Thyroid gland (tissue), 4 donors: Measurements from ENCODE around the gene SLC41A1. TPM values are rescaled to one million over a fixed set of nuclear protein-coding genes. Genes with fewer than 3 reads are reported as not detected.
"Not testable (repeated sequence)": the region's sequence is repeated elsewhere in the genome, so short reads cannot be mapped to it uniquely, and the experiment has no call there.

ENCODE experiments used
- DNase-seq, 2 donors: peaks; one replicate each; pipeline ENCODE4 v3.0.0-alpha.2; 2019
- H3K27ac ChIP-seq, 3 donors: fragments of 200-600 bp; sonication (generic); 1 replicate in 2 of 3; 2 replicates in 1 of 3; pipeline ENCODE4 v1.5.1; 2016 to 2019; ENCODE audit warnings: mild to moderate bottlenecking in 1 of 3, moderate library complexity in 1 of 3
- H3K27me3 ChIP-seq: fragments of 200-600 bp; sonication (generic); one replicate; pipeline ENCODE4 v1.5.1; 2019
- H3K36me3 ChIP-seq, 2 donors: fragments of 200-600 bp; sonication (generic); one replicate each; pipeline ENCODE4 v1.5.1; 2016 to 2019
- H3K4me1 ChIP-seq, 2 donors: fragments of 200-600 bp; sonication (generic); one replicate each; pipeline ENCODE4 v1.5.1; 2017 to 2019
- H3K4me3 ChIP-seq, 3 donors: fragments of 200-600 bp; sonication (generic); replicated peaks in 1 of 3; 1 replicate in 2 of 3; 2 replicates in 1 of 3; pipeline ENCODE4 v1.5.1; 2016; ENCODE audit warnings: mild to moderate bottlenecking in 1 of 3
- H3K9me3 ChIP-seq: fragments of 200-600 bp; sonication (generic); one replicate; pipeline ENCODE4 v1.5.1; 2017
- POLR2A ChIP-seq, 2 donors: fragments of 450-650 bp; IDR thresholded peaks; one replicate each; pipeline ENCODE4 v1.6.1; 2017; ENCODE audit warnings: antibody characterized with exemption in 2 of 2, mild to moderate bottlenecking in 2 of 2, moderate library complexity in 1 of 2
- WGBS, 2 donors: methylation state at CpG; one replicate each; pipeline ENCODE4 v1.1.5; 2017; 5-methylcytosine and 5-hydroxymethylcytosine counted together
- intact Hi-C: fragments of 100-400 bp; cut with DNase I; formaldehyde crosslinking; loops from one replicate; pipeline ENCODE4 v1.15.1; 2023
- total RNA-seq, 4 donors: library from RNA; depleted of rRNA; stranded (reverse); fragments of >200 nt; gene quantifications; one replicate each; pipeline ENCODE4 v1.2.3, GENCODE V29; 2016
- TF ChIP-seq, protein P1 (sequence below), 6 experiments: fragments of 200-600 bp in 3 of 6; fragments of 450-650 bp in 3 of 6; sonication (generic) in 3 of 6; IDR thresholded peaks; one replicate each; pipeline ENCODE4 v1.5.1; 2016 to 2019; ENCODE audit warnings: antibody characterized with exemption in 6 of 6, mild to moderate bottlenecking in 2 of 6, inconsistent platforms in 1 of 6, moderate library complexity in 1 of 6

The SLC41A1 gene
- total RNA-seq, 4 donors from 2014 or later, result 52.1 to 98.9 (median 64.6) TPM

- no peaks in the 10 kb centered on the region for H3K4me1 ChIP-seq
- WGBS, 2 donors, result 41 to 46% methylated on average over 3 of the region's 3 CpGs
Observed at GRCh38 chr1:205826995-205827394, 14.0 kb upstream of the SLC41A1 start.

GRCh38 chr1:205826016-205826806 lies 13.2 kb upstream of the SLC41A1 start:
- DNase-seq, result no peak
- Histone ChIP-seq H3K27ac (no peak overlapping the region), H3K4me3 (no peak overlapping the region), H3K9me3 (no peaks in the 10 kb centered on the region), H3K27me3 (no peaks in the 10 kb centered on the region), H3K36me3 (no peaks in the 10 kb centered on the region), H3K4me1 (no peaks in the 10 kb centered on the region)
- TF ChIP-seq, protein P1, sequence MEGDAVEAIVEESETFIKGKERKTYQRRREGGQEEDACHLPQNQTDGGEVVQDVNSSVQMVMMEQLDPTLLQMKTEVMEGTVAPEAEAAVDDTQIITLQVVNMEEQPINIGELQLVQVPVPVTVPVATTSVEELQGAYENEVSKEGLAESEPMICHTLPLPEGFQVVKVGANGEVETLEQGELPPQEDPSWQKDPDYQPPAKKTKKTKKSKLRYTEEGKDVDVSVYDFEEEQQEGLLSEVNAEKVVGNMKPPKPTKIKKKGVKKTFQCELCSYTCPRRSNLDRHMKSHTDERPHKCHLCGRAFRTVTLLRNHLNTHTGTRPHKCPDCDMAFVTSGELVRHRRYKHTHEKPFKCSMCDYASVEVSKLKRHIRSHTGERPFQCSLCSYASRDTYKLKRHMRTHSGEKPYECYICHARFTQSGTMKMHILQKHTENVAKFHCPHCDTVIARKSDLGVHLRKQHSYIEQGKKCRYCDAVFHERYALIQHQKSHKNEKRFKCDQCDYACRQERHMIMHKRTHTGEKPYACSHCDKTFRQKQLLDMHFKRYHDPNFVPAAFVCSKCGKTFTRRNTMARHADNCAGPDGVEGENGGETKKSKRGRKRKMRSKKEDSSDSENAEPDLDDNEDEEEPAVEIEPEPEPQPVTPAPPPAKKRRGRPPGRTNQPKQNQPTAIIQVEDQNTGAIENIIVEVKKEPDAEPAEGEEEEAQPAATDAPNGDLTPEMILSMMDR (IDR thresholded peaks at IDR 0.05), result no peak
- no peak for TF ChIP-seq POLR2A (IDR thresholded peaks at IDR 0.05)
- 62 to 66% methylated on average over 8 of the region's 8 CpGs for WGBS, 2 donors
- intact Hi-C loops, result no loop called here

More at GRCh38 chr1:205826995-205827394, 14.0 kb upstream of the SLC41A1 start:
- Histone ChIP-seq H3K27me3 (no peaks in the 10 kb centered on the region), H3K27ac (no peak overlapping the region), H3K36me3 (no peaks in the 10 kb centered on the region), H3K9me3 (no peaks in the 10 kb centered on the region), H3K4me3 (no peak overlapping the region)
- DNase-seq, result no peak
- intact Hi-C loops, result no loop called here
- TF ChIP-seq, protein P1 (IDR thresholded peaks at IDR 0.05), result no peak
- TF ChIP-seq POLR2A (IDR thresholded peaks at IDR 0.05), result no peak

DNA sequence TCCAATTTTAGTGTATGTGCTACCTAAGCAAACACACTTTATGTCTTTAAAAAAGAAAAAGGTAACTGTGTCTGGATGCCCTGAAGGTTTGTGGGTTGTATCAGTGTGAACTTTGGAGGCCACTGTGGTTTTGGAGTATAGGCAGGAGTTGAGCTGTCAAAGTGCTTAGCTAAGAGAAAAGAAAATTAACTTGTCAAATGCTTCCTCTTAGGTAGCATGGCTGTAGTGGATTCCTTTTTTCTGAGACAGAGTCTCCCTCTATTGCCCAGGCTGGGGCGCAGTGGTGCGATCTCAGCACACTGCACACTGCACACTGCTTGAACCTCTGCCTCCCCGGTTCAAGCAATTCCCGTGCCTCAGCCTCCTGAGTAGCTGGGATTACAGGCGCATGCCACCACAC lies 11.2 kb upstream of the SLC41A1 start:
- no peak for DNase-seq
- no peaks in the 10 kb centered on the region for H3K9me3 ChIP-seq
- no peak overlapping the region for H3K27ac ChIP-seq
- no peak for TF ChIP-seq POLR2A (IDR thresholded peaks at IDR 0.05)
- TF ChIP-seq, protein P1 (IDR thresholded peaks at IDR 0.05), result no peak
- 94 to 97% methylated on average over 5 of the region's 5 CpGs for WGBS, 2 donors
- no peaks in the 10 kb centered on the region for H3K27me3 ChIP-seq
- no peaks in the 10 kb centered on the region for H3K4me1 ChIP-seq
- intact Hi-C loops, result no loop called here
- no peaks in the 10 kb centered on the region for H3K36me3 ChIP-seq
- no peak overlapping the region for H3K4me3 ChIP-seq

- H3K4me3 ChIP-seq, H3K27me3 ChIP-seq, DNase-seq, H3K27ac ChIP-seq, H3K36me3 ChIP-seq, H3K9me3 ChIP-seq, H3K4me1 ChIP-seq, intact Hi-C loops: not testable (repeated sequence)
- 94 to 95% methylated on average over 2 of the region's 2 CpGs for WGBS, 2 donors
Observed at GRCh38 chr1:205823260-205823659, 10.3 kb upstream of the SLC41A1 start.

DNA sequence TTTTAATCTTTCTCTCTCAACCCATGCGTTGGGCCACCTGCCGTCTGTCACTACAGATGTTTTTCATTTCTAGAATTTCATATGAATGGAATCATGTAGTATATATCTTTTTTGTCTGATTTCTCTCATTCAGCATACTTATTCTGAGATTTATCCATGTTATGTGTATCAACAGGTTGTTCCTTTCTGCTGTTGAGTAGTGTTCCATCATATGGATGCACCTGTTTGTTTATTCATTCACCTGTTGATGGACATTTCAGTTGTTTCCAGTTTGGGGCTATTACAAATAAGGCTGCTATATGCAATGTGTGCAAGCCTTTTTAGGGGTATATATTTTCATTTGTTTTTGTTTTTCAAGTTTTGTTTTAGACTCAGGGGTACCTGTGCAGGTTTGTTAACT lies 9.4 kb upstream of the SLC41A1 start:
- Histone ChIP-seq H3K9me3 (no peaks in the 10 kb centered on the region), H3K27me3 (no peaks in the 10 kb centered on the region), H3K4me3 (no peak overlapping the region), H3K36me3 (no peaks in the 10 kb centered on the region), H3K27ac (no peak overlapping the region), H3K4me1 (no peaks in the 10 kb centered on the region)
- no peak for TF ChIP-seq POLR2A (IDR thresholded peaks at IDR 0.05)
- TF ChIP-seq, protein P1 (IDR thresholded peaks at IDR 0.05), result no peak
- intact Hi-C loops, result no loop called here
- WGBS, 2 donors, result 89 to 96% methylated on average over 2 of the region's 2 CpGs
- DNase-seq, result no peak
